NCI-H2081 (cell line): Measurements from ENCODE around the gene PRR5L.
A peak's percentile ranks its signal among the peaks of the same experiment; 100 is the strongest.
"Not testable (repeated sequence)": the region's sequence is repeated elsewhere in the genome, so short reads cannot be mapped to it uniquely, and the experiment has no call there.

Experiments used
- DNase-seq, 2 experiments: peaks; one replicate each; lab custom pipeline; 2025; lab: John Stamatoyannopoulos, UW

Gene PRR5L

GRCh38 chr11:36460220-36460619 lies 164.1 kb downstream of the PRR5L start:
- DNase-seq = no peak

DNA sequence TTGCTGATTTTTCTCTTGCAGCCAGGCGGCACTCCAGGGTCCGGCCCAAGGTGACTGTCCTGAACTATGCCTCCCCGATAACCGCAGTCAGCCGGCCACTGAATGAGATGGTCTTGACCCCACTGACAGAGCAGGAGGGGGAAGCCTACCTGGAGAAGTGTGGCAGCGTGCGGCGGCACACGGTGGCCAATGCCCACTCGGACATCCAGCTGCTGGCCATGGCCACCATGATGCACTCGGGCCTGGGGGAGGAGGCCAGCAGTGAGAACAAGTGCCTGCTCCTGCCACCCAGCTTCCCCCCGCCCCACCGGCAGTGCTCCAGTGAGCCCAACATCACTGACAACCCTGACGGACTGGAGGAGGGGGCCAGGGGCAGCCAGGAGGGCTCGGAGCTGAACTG lies 166.2 kb downstream of the PRR5L start:
- no peak for DNase-seq

DNA sequence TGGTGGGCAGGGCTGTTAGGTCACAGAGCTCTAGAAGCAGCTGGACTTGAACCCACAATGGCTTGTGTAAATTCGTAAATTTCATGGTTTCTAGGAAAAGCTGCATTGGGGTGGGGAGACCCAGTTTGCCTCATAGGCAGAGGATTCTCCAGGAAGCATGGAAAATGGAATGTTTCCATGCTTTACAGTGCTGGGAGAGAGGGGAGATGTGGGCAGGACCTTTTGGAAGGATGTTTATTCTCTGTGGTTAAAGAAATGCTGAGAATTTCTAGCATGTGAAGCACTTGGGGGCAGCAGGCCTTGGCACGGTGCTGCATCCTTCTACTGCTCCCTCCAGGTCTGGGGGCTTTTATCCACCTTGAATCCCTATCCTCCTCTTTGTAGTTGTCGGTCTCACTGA lies 167.7 kb downstream of the PRR5L start:
- no peak for DNase-seq

DNA sequence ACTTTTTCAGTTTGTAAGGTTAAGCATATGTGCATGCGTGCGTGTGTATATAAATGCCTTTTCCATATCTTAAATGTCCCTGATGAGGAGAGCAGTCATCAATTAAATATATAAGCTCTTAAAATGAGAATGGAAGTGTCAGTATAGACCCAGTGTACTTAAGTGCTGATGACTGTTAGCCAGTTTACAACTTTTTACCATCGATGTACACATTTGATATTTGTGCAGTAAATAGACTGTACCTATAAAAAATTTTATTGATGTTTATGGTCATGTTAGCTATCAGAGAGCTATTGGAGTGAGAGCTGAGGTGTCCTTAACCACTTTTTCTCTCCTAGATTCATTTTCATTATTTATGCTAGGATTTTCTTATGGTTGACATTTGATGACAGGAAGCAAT lies 168.6 kb downstream of the PRR5L start:
- no peak for DNase-seq

GRCh38 chr11:36465449-36466163 lies 169.5 kb downstream of the PRR5L start:
- DNase-seq = no peak

GRCh38 chr11:36467012-36467411 lies 170.9 kb downstream of the PRR5L start:
- DNase-seq = no peak

DNA sequence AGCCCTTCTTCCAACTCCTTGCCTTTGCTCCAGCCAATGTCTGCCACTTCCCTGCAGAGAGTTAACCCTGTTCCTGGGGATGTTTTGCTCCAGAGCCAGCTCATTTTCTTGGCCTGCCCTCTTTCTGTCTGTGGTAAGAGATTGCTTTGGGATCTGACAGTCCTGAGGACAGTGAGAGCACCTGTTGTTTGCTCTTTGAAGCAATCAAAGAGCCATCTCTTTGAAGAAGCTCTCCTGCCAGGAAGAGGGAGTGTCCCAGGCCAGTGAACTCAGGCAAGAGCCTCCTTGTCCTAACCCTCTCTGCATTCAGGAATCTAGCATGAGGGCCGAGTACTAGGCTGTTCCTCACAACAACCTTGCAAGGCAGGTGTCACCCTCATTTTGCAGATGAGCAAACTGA lies 171.8 kb downstream of the PRR5L start:
- no peak for DNase-seq

- DNase-seq = no peak
Measured at GRCh38 chr11:36469063-36469462, 173.0 kb downstream of the PRR5L start.

DNA sequence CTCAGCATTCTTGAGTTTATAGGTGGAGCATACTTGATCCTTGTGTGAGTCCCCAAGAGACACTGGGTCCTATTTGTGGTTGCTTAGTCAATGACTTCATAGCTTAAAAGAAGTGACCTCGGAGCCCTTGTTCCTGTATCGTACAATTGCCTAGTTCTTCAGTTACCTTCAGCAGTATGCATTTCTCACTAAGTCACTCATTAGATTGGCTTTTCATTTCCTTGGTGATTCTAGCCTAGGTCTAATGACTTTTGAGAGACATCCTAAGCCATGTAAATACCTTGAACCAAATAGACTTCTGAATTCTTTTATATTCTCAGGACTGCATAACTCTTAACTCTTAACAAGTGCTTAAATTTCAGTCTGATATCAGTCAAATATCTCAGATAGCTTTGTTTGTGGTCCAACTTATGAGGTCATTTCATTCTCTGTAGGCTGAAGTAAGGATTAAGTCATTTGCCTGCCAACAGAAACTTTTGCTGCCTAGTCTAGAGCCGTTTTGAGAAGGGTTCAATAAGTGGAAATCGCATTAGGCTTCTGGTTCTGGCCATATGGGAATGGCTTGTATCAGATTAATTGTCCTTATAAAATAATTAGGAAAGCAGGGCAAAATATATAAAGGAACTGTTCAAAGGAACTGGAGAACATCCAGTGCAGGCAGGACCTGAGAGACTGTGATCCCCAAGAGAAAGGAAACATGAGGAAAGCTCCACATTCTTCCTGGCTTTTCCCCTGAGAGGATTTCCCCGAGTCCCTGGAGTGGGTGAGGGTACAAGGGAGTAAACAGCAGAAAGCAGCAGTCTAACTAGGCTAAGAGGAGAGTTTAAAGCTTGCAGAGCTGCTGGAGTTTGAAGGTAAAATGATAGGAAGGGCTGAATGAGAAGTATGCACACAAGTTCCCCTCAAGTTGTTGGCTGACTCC lies 174.1 kb downstream of the PRR5L start:
- DNase-seq = no peak

GRCh38 chr11:36471577-36471976 lies 175.5 kb downstream of the PRR5L start:
- no peak for DNase-seq

- DNase-seq = no peak
Measured at GRCh38 chr11:36475192-36475591, 179.1 kb downstream of the PRR5L start.

DNA sequence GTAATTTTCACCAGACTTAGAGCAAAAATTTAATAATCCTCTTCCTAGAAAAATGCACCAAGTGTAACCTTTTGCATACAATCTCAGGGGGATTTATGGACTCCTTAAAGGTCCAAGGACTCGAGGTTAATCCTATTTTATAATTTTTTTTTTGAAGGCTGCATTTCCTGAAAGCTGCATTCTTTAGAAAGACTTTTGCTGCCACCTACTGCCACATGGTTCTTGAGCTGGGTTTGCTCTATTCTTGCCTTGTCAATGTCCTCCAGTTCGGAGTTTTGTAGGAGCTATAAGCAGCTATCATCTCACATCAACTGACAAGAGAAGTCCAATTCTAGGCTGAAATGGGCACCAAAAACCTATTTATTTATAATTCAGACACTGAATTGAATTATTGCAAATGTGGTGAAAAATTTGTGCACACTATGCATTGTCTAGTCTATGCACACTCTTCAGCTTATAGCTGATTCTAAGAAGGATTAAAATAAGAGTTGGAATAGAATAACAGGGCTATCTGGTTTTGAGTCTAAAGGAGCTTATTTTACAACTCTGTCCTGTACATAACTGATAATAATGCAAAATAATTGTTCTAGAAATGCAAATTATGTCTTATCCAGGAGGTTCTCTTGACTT lies 182.7 kb downstream of the PRR5L start:
- DNase-seq = peak; percentile 23 to 38

GRCh38 chr11:36480833-36481232 lies 184.7 kb downstream of the PRR5L start:
- DNase-seq = no peak

DNA sequence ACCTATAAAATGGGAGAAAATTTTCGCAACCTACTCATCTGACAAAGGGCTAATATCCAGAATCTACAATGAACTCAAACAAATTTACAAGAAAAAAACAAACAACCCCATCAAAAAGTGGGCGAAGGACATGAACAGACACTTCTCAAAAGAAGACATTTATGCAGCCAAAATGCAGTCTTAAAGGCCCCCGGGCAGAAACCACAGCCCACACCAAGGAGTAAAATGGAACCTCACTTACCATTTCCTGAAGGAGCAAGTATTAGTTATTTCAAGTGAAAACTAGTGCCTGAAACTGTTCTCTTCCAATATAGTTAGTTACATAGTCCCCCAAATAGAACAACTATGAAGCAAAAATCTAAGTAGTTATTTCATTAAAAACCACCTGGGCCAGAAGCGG lies 187.0 kb downstream of the PRR5L start:
- not testable (repeated sequence) for DNase-seq

GRCh38 chr11:36485298-36486002 lies 189.4 kb downstream of the PRR5L start:
- no peak for DNase-seq

DNA sequence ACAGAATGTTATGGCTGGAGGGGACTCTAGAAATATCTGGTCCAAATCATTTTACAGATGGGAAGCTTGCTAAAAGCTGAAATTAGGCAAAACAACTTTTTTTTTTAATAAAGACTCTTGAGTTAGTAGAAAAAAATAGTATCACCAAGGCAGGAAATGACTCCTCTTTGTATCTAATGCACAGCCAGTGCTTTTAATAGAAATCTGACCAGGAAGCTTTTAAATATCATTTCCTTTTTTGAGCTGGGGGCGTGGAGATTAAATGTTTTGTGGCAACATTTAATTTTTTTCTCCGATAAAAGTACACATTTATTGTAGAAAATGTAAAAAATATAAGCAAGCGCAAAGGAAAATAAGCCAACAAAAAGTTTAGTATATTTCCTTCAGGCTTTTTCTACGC lies 191.5 kb downstream of the PRR5L start:
- DNase-seq = no peak

GRCh38 chr11:36488096-36488495 lies 192.0 kb downstream of the PRR5L start:
- DNase-seq = no peak

DNA sequence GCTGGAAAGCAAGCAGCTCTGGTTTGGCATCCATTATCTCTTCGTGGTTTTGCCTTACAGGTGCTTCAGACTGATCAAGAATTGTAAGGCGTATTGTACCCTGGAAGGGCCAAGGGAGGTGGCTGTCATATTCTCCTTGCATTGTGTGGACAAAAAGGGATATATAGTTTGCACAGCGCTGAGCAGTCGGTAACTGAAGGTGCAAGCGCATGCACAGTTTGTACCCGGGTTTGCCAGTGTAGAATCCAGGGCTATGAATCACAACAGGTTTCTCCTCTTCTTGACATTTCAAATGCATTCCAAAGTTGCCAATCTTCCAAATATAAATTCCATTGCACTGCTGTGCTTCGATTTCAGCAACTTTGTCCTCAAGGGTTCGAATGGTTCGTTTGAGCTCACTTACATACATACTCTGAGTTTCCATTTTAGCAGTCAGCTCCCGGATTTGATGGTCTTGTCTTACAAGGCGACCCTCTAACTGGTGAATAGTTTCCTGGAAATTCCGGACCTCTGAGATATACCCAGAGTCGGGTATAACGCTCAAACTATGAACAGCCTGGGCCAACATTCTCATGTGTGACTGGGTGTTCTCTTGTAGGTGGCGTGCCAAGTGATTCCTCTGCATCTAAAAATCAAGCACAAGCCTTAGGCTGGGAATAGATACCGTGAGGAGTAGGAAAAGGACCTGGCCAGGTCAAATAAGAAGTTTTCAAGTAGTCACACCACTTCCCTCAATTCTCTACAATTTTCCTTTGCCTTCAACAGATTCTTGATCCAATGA lies 194.1 kb downstream of the PRR5L start:
- DNase-seq = no peak

GRCh38 chr11:36492724-36493304 lies 196.7 kb downstream of the PRR5L start:
- DNase-seq = peak; percentile 35 to 45

DNA sequence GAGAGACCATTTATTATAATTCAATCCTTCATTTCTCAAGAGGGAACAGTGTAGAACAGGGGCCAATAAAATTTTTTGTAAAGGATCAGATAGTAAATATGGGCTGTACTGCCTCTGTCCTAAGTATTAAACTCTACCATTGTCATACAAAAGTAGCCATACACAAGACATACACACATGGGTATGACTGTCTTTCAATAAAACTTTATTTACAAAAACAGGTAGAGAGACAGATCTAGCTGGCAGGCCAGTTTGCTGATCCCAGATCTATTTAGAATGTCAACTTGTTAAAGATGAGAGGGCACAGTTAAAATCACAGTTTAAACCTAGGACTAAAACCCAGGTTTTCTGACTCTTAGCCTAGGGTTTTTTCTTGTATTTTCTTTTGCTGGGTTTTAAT lies 197.2 kb downstream of the PRR5L start:
- no peak for DNase-seq

DNA sequence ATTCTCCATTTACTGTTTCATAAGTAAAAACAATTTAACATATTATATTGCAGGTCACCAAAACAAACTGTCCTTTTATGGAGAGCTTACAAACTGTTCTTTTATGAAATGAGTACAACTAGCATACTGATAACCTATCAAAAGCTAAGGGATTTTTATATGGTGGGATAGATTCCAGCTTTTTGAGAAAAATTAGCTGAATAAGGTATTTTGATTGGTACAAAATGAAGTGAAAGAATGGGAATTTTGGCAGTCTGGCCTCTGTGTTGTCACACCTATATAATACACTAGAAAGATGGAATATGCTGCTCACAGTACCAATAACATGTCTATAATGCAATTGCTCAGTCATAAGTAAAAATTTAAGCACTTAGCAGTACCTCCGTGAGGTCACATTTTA lies 202.6 kb downstream of the PRR5L start:
- DNase-seq = no peak
